ENCODE results near the gene CALML6. TPM values are rescaled to one million over a fixed set of nuclear protein-coding genes. Genes with fewer than 3 reads are reported as not detected.

The CALML6 gene
- total RNA-seq, 1 donor = 0.36 TPM

DNA sequence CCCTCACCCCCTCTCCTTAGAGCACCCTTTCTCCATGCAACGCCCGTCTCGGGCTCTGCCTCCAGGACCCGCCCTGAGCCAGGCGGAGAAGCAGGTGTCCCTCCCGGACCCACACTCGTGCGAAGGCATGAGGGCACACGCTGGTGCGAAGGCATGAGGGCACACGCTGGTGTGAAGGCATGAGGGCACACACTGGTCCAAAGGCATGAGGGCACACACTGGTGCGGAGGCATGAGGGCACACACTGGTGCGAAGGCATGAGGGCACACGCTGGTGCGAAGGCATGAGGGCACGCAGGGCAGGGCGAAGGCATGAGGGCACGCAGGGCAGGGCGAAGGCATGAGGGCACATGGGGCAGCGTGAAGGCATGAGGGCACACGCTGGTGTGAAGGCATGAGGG, 9.8 kb downstream of the CALML6 start:
- no peaks in the 10 kb centered on the region for H3K4me1 ChIP-seq (ENCODE audit: insufficient read depth, low read length)
- no peak overlapping the region for H2AFZ ChIP-seq (ENCODE audit: low read length)
- H4K20me1 ChIP-seq (ENCODE audit: insufficient read depth, low read length) = no peaks in the 10 kb centered on the region
- no peak overlapping the region for H3K4me3 ChIP-seq (ENCODE audit: insufficient read depth, low read length)
- no peak for DNase-seq (ENCODE audit: insufficient read length, low spot score, missing footprints)
- H3K79me2 ChIP-seq (ENCODE audit: insufficient read depth, low read length) = no peaks in the 10 kb centered on the region
- H3K36me3 ChIP-seq (ENCODE audit: insufficient read depth, low read length) = no peaks in the 10 kb centered on the region
- no peaks in the 10 kb centered on the region for H3K9me3 ChIP-seq (ENCODE audit: low read depth, low read length)
- H3K4me2 ChIP-seq (ENCODE audit: insufficient read depth, low read length) = no peak overlapping the region
- TF ChIP-seq, protein P1, sequence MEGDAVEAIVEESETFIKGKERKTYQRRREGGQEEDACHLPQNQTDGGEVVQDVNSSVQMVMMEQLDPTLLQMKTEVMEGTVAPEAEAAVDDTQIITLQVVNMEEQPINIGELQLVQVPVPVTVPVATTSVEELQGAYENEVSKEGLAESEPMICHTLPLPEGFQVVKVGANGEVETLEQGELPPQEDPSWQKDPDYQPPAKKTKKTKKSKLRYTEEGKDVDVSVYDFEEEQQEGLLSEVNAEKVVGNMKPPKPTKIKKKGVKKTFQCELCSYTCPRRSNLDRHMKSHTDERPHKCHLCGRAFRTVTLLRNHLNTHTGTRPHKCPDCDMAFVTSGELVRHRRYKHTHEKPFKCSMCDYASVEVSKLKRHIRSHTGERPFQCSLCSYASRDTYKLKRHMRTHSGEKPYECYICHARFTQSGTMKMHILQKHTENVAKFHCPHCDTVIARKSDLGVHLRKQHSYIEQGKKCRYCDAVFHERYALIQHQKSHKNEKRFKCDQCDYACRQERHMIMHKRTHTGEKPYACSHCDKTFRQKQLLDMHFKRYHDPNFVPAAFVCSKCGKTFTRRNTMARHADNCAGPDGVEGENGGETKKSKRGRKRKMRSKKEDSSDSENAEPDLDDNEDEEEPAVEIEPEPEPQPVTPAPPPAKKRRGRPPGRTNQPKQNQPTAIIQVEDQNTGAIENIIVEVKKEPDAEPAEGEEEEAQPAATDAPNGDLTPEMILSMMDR (IDR thresholded peaks at IDR 0.05; ENCODE audit: extremely low read depth, low read depth, low read length) = no peak
- H3K27me3 ChIP-seq (ENCODE audit: insufficient read depth, low read length) = no peaks in the 10 kb centered on the region
- H3K27ac ChIP-seq (ENCODE audit: low read depth, low read length) = no peak overlapping the region

DNA sequence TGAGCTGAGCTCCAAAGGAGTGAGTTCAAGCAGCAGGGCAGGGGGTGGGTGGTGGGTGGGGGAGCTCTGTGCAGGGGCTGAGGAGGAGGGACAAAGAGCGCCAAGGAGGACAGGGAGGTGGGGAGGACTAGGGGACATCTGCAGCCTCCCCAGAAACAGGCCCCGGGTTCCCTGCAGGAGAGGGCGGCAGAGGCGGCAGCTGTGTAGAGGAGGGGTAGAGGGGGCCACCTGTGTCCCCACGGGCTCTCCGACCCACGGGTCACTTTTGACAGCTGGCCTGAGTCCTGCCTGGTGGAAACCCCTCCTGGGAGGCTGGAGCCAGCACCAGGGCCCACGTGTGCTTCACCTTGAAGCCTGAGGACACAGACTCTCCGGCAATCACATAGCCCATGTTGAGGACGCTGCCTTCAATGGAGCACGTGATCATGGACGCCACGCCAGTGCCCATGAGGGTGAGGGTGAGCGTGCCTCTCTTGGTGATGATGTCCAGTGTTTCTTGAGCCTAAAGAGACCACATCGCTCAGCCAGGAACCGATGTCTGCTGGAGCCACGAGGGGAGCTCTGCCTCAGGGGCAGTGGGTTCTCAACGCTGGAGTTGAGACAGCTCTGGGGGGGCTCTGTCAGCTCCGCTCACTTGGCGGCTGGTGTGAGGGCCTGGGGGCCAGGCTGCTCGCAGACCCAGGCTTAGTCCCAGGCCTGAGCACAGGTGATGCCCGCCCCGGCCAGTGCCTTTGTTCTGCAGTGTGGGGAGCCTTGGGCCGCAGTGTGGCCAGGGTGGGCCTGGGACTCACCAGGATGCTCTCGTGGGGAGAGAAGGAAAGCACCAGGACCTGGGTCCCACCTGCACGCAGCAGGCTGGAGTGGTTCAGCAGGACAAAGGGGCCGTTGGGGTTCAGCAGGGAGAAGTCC, 10.6 kb downstream of the CALML6 start:
- no peaks in the 10 kb centered on the region for H4K20me1 ChIP-seq (ENCODE audit: insufficient read depth, low read length)
- DNase-seq (ENCODE audit: insufficient read length, low spot score, missing footprints) = peak; percentile 90
- no peak overlapping the region for H2AFZ ChIP-seq (ENCODE audit: low read length)
- H3K27me3 ChIP-seq (ENCODE audit: insufficient read depth, low read length) = no peaks in the 10 kb centered on the region
- H3K9me3 ChIP-seq (ENCODE audit: low read depth, low read length) = no peaks in the 10 kb centered on the region
- no peak overlapping the region for H3K27ac ChIP-seq (ENCODE audit: low read depth, low read length)
- H3K4me3 ChIP-seq (ENCODE audit: insufficient read depth, low read length) = no peak overlapping the region
- H3K4me2 ChIP-seq (ENCODE audit: insufficient read depth, low read length) = no peak overlapping the region
- no peaks in the 10 kb centered on the region for H3K4me1 ChIP-seq (ENCODE audit: insufficient read depth, low read length)
- TF ChIP-seq, protein P1 (IDR thresholded peaks at IDR 0.05; ENCODE audit: extremely low read depth, low read depth, low read length) = no peak
- no peaks in the 10 kb centered on the region for H3K36me3 ChIP-seq (ENCODE audit: insufficient read depth, low read length)
- H3K79me2 ChIP-seq (ENCODE audit: insufficient read depth, low read length) = no peaks in the 10 kb centered on the region

DNA sequence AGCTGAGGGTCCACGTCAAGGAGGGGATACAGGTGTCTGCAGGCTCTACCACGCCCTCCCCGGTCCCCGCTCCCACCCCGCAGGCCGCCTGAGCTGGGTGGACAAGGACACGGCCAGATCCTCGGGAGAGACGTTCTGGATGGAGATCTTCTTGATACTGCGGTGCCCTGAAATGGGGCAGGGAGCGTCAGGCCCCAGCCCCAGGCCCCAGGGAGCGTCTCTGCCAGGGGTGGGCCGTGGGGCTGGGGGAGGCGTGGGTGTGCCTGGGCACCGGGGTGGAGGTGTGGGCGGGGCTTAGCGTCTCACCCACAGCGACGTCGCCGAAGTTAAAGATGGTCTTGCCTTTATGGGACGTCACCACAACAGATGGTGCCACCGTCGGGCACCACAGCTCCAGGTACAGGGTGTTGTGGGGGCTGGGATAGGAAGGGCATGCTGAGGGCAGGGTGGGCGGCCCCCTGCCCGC, 11.3 kb downstream of the CALML6 start:
- Histone ChIP-seq H3K4me3 (ENCODE audit: insufficient read depth, low read length) (no peak overlapping the region), H3K9me3 (ENCODE audit: low read depth, low read length) (no peaks in the 10 kb centered on the region), H3K79me2 (ENCODE audit: insufficient read depth, low read length) (no peaks in the 10 kb centered on the region), H3K36me3 (ENCODE audit: insufficient read depth, low read length) (no peaks in the 10 kb centered on the region), H2AFZ (ENCODE audit: low read length) (no peak overlapping the region), H3K4me2 (ENCODE audit: insufficient read depth, low read length) (no peak overlapping the region), H3K4me1 (ENCODE audit: insufficient read depth, low read length) (no peaks in the 10 kb centered on the region), H4K20me1 (ENCODE audit: insufficient read depth, low read length) (no peaks in the 10 kb centered on the region), H3K27ac (ENCODE audit: low read depth, low read length) (no peak overlapping the region), H3K27me3 (ENCODE audit: insufficient read depth, low read length) (no peaks in the 10 kb centered on the region)
- DNase-seq (ENCODE audit: insufficient read length, low spot score, missing footprints) = no peak
- TF ChIP-seq, protein P1 (IDR thresholded peaks at IDR 0.05; ENCODE audit: extremely low read depth, low read depth, low read length) = no peak

DNA sequence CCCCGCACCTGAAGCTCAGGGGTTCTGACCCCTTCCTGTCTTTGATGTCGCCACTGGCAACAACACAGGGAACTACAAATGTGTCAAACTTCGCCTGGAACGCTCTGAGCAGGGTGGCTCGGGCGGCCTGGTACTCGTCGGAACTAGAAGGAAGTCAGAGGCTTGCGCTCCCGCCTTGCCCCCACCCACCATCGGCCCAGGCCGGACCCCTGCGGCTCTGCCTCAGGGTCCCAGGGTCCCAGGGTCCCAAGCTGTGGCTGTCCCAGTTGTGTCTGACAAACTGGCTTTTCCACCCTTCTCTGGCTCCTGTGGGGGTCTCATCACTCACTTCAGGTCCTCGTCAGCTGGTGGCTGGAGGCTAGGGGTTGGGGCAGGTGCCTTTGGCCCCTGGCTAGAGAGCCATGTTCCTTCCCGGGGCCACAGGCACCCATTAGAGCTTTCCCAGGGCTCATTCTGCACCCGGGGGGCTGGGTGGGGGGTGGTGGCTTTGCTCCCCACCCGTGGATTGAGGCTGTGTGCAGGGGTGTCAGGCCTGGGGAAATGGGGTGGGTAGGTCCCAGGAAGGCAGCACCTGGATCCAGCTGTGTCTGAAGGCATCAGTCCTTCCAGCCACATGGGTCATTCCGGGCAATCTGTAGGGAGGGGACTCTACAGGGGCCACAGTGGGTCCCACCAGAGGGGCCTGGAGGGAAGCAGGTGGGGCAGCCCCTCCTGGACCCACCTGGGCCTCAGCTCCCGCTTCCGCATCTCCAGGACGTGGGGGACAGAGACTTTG, 12.0 kb downstream of the CALML6 start:
- TF ChIP-seq, protein P1 (IDR thresholded peaks at IDR 0.05; ENCODE audit: extremely low read depth, low read depth, low read length) = no peak

More for the DNA sequence above, 12.0 kb downstream of the CALML6 start:
- H3K79me2 ChIP-seq (ENCODE audit: insufficient read depth, low read length) = no peaks in the 10 kb centered on the region
- no peak for DNase-seq (ENCODE audit: insufficient read length, low spot score, missing footprints)
- H3K36me3 ChIP-seq (ENCODE audit: insufficient read depth, low read length) = no peaks in the 10 kb centered on the region
- H3K27ac ChIP-seq (ENCODE audit: low read depth, low read length) = no peak overlapping the region
- no peak overlapping the region for H3K4me3 ChIP-seq (ENCODE audit: insufficient read depth, low read length)
- no peak overlapping the region for H3K4me2 ChIP-seq (ENCODE audit: insufficient read depth, low read length)
- H4K20me1 ChIP-seq (ENCODE audit: insufficient read depth, low read length) = no peaks in the 10 kb centered on the region
- no peak overlapping the region for H2AFZ ChIP-seq (ENCODE audit: low read length)
- no peaks in the 10 kb centered on the region for H3K9me3 ChIP-seq (ENCODE audit: low read depth, low read length)
- no peaks in the 10 kb centered on the region for H3K27me3 ChIP-seq (ENCODE audit: insufficient read depth, low read length)
- H3K4me1 ChIP-seq (ENCODE audit: insufficient read depth, low read length) = no peaks in the 10 kb centered on the region
